HEK293T (cell line): ENCODE measurements around the gene TEDC2.

Experiments
- ARNT ChIP-seq: fragments of 450-650 bp; IDR thresholded peaks from 2 replicates; pipeline ENCODE4 v1.6.1; 2017; ENCODE audit warnings: mild to moderate bottlenecking
- BHLHE40 ChIP-seq: fragments of 450-650 bp; IDR thresholded peaks from 2 replicates; pipeline ENCODE4 v1.6.1; 2016; ENCODE audit warnings: mild to moderate bottlenecking, moderate library complexity, borderline replicate concordance
- CTBP1 ChIP-seq: fragments of 450-650 bp; IDR thresholded peaks from 2 replicates; pipeline ENCODE4 v1.6.1; 2016; ENCODE audit warnings: borderline replicate concordance
- ELF4 ChIP-seq: fragments of 450-650 bp; IDR thresholded peaks from 2 replicates; pipeline ENCODE4 v1.6.1; 2017; ENCODE audit warnings: antibody characterized with exemption
- FOXK2 ChIP-seq: fragments of 450-650 bp; IDR thresholded peaks from 2 replicates; pipeline ENCODE4 v1.6.1; 2016; ENCODE audit warnings: mild to moderate bottlenecking
- FOXM1 ChIP-seq: fragments of 450-650 bp; IDR thresholded peaks from 2 replicates; pipeline ENCODE4 v1.6.1; 2017; ENCODE audit warnings: mild to moderate bottlenecking, borderline replicate concordance
- HDGF ChIP-seq: fragments of 450-650 bp; IDR thresholded peaks from 2 replicates; pipeline ENCODE4 v1.6.1; 2017; ENCODE audit warnings: antibody characterized with exemption, borderline replicate concordance
- NFRKB ChIP-seq: fragments of 450-650 bp; IDR thresholded peaks from 2 replicates; pipeline ENCODE4 v1.6.1; 2016; ENCODE audit warnings: mild to moderate bottlenecking, moderate library complexity
- SP1 ChIP-seq: fragments of 450-650 bp; IDR thresholded peaks from 2 replicates; pipeline ENCODE4 v1.6.1; 2017
- SUZ12 ChIP-seq: fragments of 450-650 bp; IDR thresholded peaks from 2 replicates; pipeline ENCODE4 v1.6.1; 2016; ENCODE audit warnings: mild to moderate bottlenecking
- TARDBP ChIP-seq: fragments of 450-650 bp; IDR thresholded peaks from 2 replicates; pipeline ENCODE4 v1.6.1; 2016
- TF ChIP-seq, protein P1 (sequence below): fragments of 450-650 bp; IDR thresholded peaks from 2 replicates; pipeline ENCODE4 v1.6.1; 2016

DNA sequence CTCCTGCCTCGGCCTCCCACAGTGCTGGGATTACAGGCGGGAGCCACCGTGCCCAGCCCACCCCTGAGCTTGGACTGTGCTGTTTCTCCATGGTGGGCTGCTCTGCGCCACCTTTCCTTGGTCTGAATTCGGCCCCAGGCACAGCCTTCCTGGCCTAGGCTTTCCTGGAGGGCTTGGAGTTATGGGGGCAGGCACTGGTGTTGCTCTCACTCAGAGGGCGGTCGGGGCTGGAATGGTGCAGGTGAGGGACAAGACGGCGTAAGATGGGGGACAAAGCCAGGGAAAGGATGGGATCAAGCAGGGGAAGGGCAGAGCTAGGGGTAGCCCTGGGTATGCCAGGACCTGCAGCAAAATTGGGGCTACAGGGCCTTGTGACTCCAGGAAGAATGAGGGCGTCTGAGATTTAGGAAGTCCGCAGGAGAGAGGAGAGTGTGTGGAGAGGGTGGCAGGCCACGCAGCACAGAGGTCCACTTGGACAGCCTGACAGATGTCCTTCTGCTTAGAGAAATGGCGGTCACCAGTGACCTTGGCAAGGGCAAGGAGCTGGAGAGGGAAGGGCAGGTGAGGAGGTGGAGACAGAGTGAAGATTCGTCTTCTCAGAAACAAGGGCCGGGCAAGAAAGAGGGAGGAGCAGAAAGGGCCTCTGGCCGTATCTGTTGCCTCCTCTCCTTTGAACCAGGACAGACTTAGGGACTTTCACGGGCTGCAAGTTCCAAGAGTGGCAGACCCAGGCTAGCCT, 52.3 kb downstream of the TEDC2 start:
- TF ChIP-seq SP1 (no peak), NFRKB (no peak), SUZ12 (no peak), FOXM1 (no peak), CTBP1 (no peak), ELF4 (no peak), HDGF (no peak), BHLHE40 (no peak), FOXK2 (no peak), TARDBP (no peak), ARNT (no peak)
- TF ChIP-seq, protein P1, sequence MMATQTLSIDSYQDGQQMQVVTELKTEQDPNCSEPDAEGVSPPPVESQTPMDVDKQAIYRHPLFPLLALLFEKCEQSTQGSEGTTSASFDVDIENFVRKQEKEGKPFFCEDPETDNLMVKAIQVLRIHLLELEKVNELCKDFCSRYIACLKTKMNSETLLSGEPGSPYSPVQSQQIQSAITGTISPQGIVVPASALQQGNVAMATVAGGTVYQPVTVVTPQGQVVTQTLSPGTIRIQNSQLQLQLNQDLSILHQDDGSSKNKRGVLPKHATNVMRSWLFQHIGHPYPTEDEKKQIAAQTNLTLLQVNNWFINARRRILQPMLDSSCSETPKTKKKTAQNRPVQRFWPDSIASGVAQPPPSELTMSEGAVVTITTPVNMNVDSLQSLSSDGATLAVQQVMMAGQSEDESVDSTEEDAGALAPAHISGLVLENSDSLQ, result no peak
